B cell (primary cell): ENCODE data around the gene NRK. TPM values are rescaled to one million over a fixed set of nuclear protein-coding genes. Genes with fewer than 3 reads are reported as not detected.

Experiments used
- ATAC-seq: fragments of 200-7000 bp; cut with Tn5 transposase; one replicate; pipeline ENCODE4 v1.10.0; 2021; ENCODE audit warnings: low read depth, mild to moderate bottlenecking, moderate number of reproducible peaks, moderate library complexity
- CTCF ChIA-PET: fragments of 350-600 bp; sonication (Branson Sonifier 250); formaldehyde crosslinking; loops from one replicate; lab custom pipeline; 2021; ENCODE audit warnings: antibody characterized with exemption, inconsistent platforms; lab: Charles Lee
- POLR2A ChIA-PET: fragments of 350-600 bp; sonication (Branson Sonifier 250); formaldehyde crosslinking; loops from one replicate; lab custom pipeline; 2021; ENCODE audit warnings: antibody characterized with exemption; lab: Charles Lee
- DNase-seq: peaks from one replicate; pipeline ENCODE4 v3.0.0; 2013
- H2AFZ ChIP-seq: 2 replicates; pipeline ENCODE4 v1.6.1; 2012; ENCODE audit warnings: mild to moderate bottlenecking, low read depth, low read length; ENCODE audit not compliant: insufficient read depth, poor library complexity, severe bottlenecking
- H3K27ac ChIP-seq, 2 donors: 1 replicate in 1 of 2; 2 replicates in 1 of 2; pipeline ENCODE4 v1.5.1; 2012 to 2013; ENCODE audit warnings: low read length in 2 of 2, mild to moderate bottlenecking in 2 of 2, moderate library complexity in 1 of 2
- H3K27me3 ChIP-seq, 4 experiments: fragments of 200-600 bp in 1 of 4; sonication (generic) in 1 of 4; replicated peaks in 1 of 4; 1 replicate in 2 of 4; 2 replicates in 2 of 4; pipeline versions ENCODE4 v1.6.1 to v1.7.0; 2013 to 2016; ENCODE audit warnings: low read length in 3 of 4, mild to moderate bottlenecking in 2 of 4, mixed read lengths in 1 of 4, moderate library complexity in 1 of 4; ENCODE audit not compliant: insufficient read depth in 4 of 4, control insufficient read depth in 3 of 4; ENCODE audit errors: control extremely low read depth in 1 of 4
- H3K36me3 ChIP-seq, 2 experiments: replicated peaks in 1 of 2; 1 replicate in 1 of 2; 2 replicates in 1 of 2; pipeline versions ENCODE4 v1.6.1 to v1.7.1; 2013; ENCODE audit warnings: low read length in 1 of 2; ENCODE audit not compliant: insufficient read depth in 2 of 2, control insufficient read depth in 1 of 2; ENCODE audit errors: control extremely low read depth in 1 of 2, extremely low read depth in 1 of 2
- H3K4me1 ChIP-seq, 2 donors: fragments of 200-600 bp in 1 of 2; sonication (generic) in 1 of 2; 1 replicate in 1 of 2; 2 replicates in 1 of 2; pipeline versions ENCODE4 v1.5.1 to v1.6.1; 2013 to 2017; ENCODE audit warnings: low read length in 2 of 2; ENCODE audit not compliant: control insufficient read depth in 2 of 2, insufficient read depth in 2 of 2
- H3K4me2 ChIP-seq: replicated peaks from 2 replicates; pipeline ENCODE3; 2012; ENCODE audit warnings: mild to moderate bottlenecking, low read depth, low read length; ENCODE audit not compliant: poor library complexity, severe bottlenecking
- H3K4me3 ChIP-seq, 5 experiments: fragments of 200-600 bp in 1 of 5; sonication (generic) in 1 of 5; 1 replicate in 3 of 5; 2 replicates in 2 of 5; pipeline versions ENCODE4 v1.5.1 to v1.7.0; 2011 to 2016; ENCODE audit warnings: low read length in 4 of 5, mild to moderate bottlenecking in 4 of 5, low read depth in 2 of 5, control low read depth in 1 of 5, moderate library complexity in 1 of 5; ENCODE audit not compliant: insufficient read depth in 1 of 5; ENCODE audit errors: control extremely low read depth in 1 of 5, extremely low read depth in 1 of 5
- H3K79me2 ChIP-seq: fragments of 200-600 bp; sonication (generic); one replicate; pipeline ENCODE4 v1.6.0; 2016; ENCODE audit warnings: low read length; ENCODE audit not compliant: control insufficient read depth, insufficient read depth
- H3K9ac ChIP-seq: fragments of 200-600 bp; sonication (generic); 2 replicates; pipeline ENCODE4 v1.6.1; 2017; ENCODE audit warnings: mild to moderate bottlenecking, low read length, moderate library complexity
- H3K9me3 ChIP-seq, 3 donors: one replicate each; pipeline versions ENCODE4 v1.6.1 to v1.7.1; 2013; ENCODE audit warnings: low read length in 2 of 3; ENCODE audit not compliant: control insufficient read depth in 2 of 3, insufficient read depth in 1 of 3; ENCODE audit errors: control extremely low read depth in 1 of 3
- H4K20me1 ChIP-seq: 2 replicates; pipeline ENCODE4 v1.6.0; 2012; ENCODE audit warnings: mild to moderate bottlenecking, low read length; ENCODE audit not compliant: insufficient read depth, control insufficient read depth, poor library complexity, severe bottlenecking
- H3K27ac Mint-ChIP-seq: one replicate; pipeline ENCODE4 v1.8.0; 2021; ENCODE audit warnings: mixed read lengths
- H3K27me3 Mint-ChIP-seq: one replicate; pipeline ENCODE4 v1.8.0; 2021; ENCODE audit warnings: mixed read lengths
- H3K4me1 Mint-ChIP-seq: one replicate; pipeline ENCODE4 v1.8.0; 2021; ENCODE audit warnings: mixed read lengths
- H3K4me3 Mint-ChIP-seq: one replicate; pipeline ENCODE4 v1.8.0; 2021; ENCODE audit warnings: mixed read lengths
- H3K9me3 Mint-ChIP-seq: one replicate; pipeline ENCODE4 v1.8.0; 2022; ENCODE audit warnings: mixed read lengths; ENCODE audit not compliant: insufficient read depth
- EZH2 ChIP-seq: IDR thresholded peaks from 2 replicates; pipeline ENCODE4 v1.6.1; 2012; ENCODE audit warnings: borderline replicate concordance, low read depth, mild to moderate bottlenecking, moderate library complexity, low read length; ENCODE audit not compliant: insufficient read depth, poor library complexity, severe bottlenecking
- WGBS: methylation state at CpG from one replicate; pipeline ENCODE4 v1.1.5; 2013; ENCODE audit warnings: missing lambda C conversion rate; ENCODE audit not compliant: insufficient coverage; 5-methylcytosine and 5-hydroxymethylcytosine counted together
- intact Hi-C: fragments of 100-400 bp; cut with micrococcal nuclease; formaldehyde crosslinking; loops from one replicate; pipeline ENCODE4 v1.10.0; 2022
- polyA plus RNA-seq: library from polyadenylated mRNA; depleted of rRNA; stranded (reverse); fragments of >200 nt; gene quantifications from 2 replicates; pipeline ENCODE4 v1.2.3, GENCODE V29; 2012
- total RNA-seq, 2 donors: library from RNA; stranded (reverse); fragments of 120-200 nt in 1 of 2; gene quantifications; 1 replicate in 1 of 2; 2 replicates in 1 of 2; pipeline versions ENCODE4 v1.2.3 to v1.2.4, GENCODE V29; 2013 to 2022
- TF ChIP-seq, protein P1 (sequence below): fragments of 200-600 bp; IDR thresholded peaks from one replicate; pipeline ENCODE4 v1.8.0; 2022; ENCODE audit warnings: antibody characterized with exemption, mild to moderate bottlenecking

Gene NRK
- total and polyA plus RNA-seq, 2 donors (not counting 1 experiment from before 2014, with no cell fraction given), result not detected

DNA sequence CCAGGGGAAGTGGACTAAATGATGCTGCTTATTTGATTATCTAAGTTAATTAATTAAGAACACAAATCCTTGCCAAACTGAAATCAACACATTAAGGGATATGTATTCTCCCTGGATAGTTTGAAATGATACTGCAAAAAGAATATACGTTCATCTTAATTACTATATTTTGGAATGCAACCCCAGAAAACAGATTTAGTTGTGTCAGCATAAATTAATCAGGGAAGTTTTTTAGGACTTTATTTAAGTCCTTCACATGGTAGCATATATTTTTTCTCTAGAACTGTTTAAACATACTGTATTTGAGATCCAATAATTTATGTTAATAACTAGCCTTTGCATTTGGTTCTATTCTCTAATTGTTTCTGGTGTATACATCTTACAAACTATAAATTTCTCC, 52.5 kb downstream of the NRK start:
- H3K9me3 ChIP-seq, result no peaks in the 10 kb centered on the region
- H3K4me3 ChIP-seq, result no peak overlapping the region
- no peaks in the 10 kb centered on the region for H3K27me3 ChIP-seq
- no peak overlapping the region for H3K4me2 ChIP-seq
- intact Hi-C loops, result no loop called here
- no peaks in the 10 kb centered on the region for H4K20me1 ChIP-seq
- ChIA-PET POLR2A (no interaction called here), CTCF (no interaction called here)
- H3K79me2 ChIP-seq, result no peaks in the 10 kb centered on the region
- no peak for TF ChIP-seq EZH2
- TF ChIP-seq, protein P1, sequence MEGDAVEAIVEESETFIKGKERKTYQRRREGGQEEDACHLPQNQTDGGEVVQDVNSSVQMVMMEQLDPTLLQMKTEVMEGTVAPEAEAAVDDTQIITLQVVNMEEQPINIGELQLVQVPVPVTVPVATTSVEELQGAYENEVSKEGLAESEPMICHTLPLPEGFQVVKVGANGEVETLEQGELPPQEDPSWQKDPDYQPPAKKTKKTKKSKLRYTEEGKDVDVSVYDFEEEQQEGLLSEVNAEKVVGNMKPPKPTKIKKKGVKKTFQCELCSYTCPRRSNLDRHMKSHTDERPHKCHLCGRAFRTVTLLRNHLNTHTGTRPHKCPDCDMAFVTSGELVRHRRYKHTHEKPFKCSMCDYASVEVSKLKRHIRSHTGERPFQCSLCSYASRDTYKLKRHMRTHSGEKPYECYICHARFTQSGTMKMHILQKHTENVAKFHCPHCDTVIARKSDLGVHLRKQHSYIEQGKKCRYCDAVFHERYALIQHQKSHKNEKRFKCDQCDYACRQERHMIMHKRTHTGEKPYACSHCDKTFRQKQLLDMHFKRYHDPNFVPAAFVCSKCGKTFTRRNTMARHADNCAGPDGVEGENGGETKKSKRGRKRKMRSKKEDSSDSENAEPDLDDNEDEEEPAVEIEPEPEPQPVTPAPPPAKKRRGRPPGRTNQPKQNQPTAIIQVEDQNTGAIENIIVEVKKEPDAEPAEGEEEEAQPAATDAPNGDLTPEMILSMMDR, result no peak
- no peaks in the 10 kb centered on the region for H3K4me1 ChIP-seq
- no peak overlapping the region for H3K4me3 Mint-ChIP-seq
- no peaks in the 10 kb centered on the region for H3K27me3 Mint-ChIP-seq
- H3K36me3 ChIP-seq, result no peaks in the 10 kb centered on the region
- H3K27ac ChIP-seq, result no peak overlapping the region
- H3K9ac ChIP-seq, result no peak overlapping the region
- no peak overlapping the region for H2AFZ ChIP-seq
- no peaks in the 10 kb centered on the region for H3K9me3 Mint-ChIP-seq
- WGBS, result no CpG with 5 or more reads among the region's 1 CpG
- no peak for DNase-seq
- ATAC-seq, result no peak
- no peak overlapping the region for H3K27ac Mint-ChIP-seq
- no peaks in the 10 kb centered on the region for H3K4me1 Mint-ChIP-seq

DNA sequence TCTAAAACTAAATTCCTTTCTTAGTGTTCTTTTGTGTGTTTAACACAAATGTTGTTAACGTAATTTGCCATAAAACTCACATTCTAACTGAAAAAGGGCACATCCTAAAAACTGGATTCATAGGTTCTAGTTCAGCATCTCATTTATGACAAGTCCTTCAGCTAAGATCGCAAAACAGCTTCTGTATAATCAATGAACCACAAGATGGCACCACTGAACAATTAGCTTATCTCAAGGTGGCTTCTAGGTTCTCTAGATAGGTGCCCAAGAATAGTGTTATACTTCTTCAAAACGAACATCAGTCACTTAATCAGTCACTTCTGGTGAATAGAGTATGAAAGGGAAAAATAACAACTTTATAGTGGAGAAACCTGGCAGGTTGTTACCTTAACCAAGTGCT, 54.3 kb downstream of the NRK start:
- Mint-ChIP-seq H3K27ac (no peak overlapping the region), H3K9me3 (no peaks in the 10 kb centered on the region), H3K4me3 (no peak overlapping the region), H3K4me1 (no peaks in the 10 kb centered on the region), H3K27me3 (no peaks in the 10 kb centered on the region)
- Histone ChIP-seq H4K20me1 (no peaks in the 10 kb centered on the region), H2AFZ (no peak overlapping the region), H3K4me2 (no peak overlapping the region), H3K4me3 (no peak overlapping the region), H3K79me2 (no peaks in the 10 kb centered on the region), H3K27me3 (no peaks in the 10 kb centered on the region), H3K4me1 (no peaks in the 10 kb centered on the region), H3K9ac (no peak overlapping the region), H3K36me3 (no peaks in the 10 kb centered on the region), H3K27ac (no peak overlapping the region), H3K9me3 (no peaks in the 10 kb centered on the region)
- DNase-seq (no peak), ATAC-seq (no peak)
- ChIA-PET POLR2A (no interaction called here), CTCF (no interaction called here)
- TF ChIP-seq, protein P1, result no peak
- TF ChIP-seq EZH2, result no peak
- WGBS, result no CpG with 5 or more reads among the region's 3 CpGs
- intact Hi-C loops, result no loop called here
